HL-60 (cell line): Measurements from ENCODE around the gene STAT2.

ENCODE experiments used
- GABPA ChIP-seq: IDR thresholded peaks from 2 replicates; pipeline ENCODE4 v1.6.1; 2012; ENCODE audit warnings: low read depth
- POLR2AphosphoS5 ChIP-seq: IDR thresholded peaks from 2 replicates; pipeline ENCODE4 v1.6.1; 2012; ENCODE audit warnings: low read depth
- SPI1 ChIP-seq: IDR thresholded peaks from 2 replicates; pipeline ENCODE4 v1.6.1; 2012; ENCODE audit warnings: low read depth, mild to moderate bottlenecking, borderline replicate concordance
- TF ChIP-seq, protein P1 (sequence below): IDR thresholded peaks from one replicate; pipeline ENCODE4 v1.5.1; 2011; ENCODE audit warnings: low read length, control low read depth, inconsistent platforms; ENCODE audit not compliant: insufficient read depth
- TF ChIP-seq, protein P2 (sequence below): IDR thresholded peaks from 2 replicates; pipeline ENCODE4 v1.6.1; 2012; ENCODE audit warnings: low read depth; ENCODE audit not compliant: insufficient replicate concordance

DNA sequence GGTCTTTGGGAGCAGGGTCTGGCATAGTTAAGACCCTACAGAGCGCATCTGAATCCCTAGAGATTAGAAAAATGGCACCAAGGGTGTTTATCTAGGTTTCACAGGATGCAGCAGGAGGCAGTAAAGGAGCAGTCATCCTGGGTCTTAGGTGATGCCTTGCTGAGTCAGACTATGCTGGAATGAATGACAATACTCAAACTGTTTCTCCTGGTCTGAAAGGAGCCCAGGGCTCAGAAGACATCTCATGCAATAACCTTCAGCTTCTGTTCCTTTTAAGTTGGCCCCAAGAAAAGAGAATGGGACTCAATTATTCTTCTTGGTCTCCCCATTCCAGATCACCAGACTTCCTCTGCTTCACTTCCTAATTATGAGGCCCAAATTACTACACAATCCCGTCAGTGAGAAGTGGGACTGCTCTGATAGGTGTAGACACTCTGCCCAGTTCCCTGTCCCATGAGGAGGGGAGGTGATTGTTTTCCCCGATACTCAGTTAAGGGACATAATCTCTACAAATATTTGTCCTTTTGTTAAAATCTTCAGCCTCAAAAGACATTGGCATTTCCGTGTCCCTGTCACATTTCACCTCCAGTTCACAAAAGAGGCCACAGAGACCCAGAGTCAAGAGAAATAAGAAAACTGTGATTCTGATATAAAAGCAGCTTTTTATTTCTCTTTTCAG lies 17.5 kb upstream of the STAT2 start:
- TF ChIP-seq POLR2AphosphoS5 (no peak), SPI1 (peak; percentile 34; the same call in 1 of the 2 replicates), GABPA (no peak)
- TF ChIP-seq, protein P1, sequence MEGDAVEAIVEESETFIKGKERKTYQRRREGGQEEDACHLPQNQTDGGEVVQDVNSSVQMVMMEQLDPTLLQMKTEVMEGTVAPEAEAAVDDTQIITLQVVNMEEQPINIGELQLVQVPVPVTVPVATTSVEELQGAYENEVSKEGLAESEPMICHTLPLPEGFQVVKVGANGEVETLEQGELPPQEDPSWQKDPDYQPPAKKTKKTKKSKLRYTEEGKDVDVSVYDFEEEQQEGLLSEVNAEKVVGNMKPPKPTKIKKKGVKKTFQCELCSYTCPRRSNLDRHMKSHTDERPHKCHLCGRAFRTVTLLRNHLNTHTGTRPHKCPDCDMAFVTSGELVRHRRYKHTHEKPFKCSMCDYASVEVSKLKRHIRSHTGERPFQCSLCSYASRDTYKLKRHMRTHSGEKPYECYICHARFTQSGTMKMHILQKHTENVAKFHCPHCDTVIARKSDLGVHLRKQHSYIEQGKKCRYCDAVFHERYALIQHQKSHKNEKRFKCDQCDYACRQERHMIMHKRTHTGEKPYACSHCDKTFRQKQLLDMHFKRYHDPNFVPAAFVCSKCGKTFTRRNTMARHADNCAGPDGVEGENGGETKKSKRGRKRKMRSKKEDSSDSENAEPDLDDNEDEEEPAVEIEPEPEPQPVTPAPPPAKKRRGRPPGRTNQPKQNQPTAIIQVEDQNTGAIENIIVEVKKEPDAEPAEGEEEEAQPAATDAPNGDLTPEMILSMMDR, result no peak
- TF ChIP-seq, protein P2, sequence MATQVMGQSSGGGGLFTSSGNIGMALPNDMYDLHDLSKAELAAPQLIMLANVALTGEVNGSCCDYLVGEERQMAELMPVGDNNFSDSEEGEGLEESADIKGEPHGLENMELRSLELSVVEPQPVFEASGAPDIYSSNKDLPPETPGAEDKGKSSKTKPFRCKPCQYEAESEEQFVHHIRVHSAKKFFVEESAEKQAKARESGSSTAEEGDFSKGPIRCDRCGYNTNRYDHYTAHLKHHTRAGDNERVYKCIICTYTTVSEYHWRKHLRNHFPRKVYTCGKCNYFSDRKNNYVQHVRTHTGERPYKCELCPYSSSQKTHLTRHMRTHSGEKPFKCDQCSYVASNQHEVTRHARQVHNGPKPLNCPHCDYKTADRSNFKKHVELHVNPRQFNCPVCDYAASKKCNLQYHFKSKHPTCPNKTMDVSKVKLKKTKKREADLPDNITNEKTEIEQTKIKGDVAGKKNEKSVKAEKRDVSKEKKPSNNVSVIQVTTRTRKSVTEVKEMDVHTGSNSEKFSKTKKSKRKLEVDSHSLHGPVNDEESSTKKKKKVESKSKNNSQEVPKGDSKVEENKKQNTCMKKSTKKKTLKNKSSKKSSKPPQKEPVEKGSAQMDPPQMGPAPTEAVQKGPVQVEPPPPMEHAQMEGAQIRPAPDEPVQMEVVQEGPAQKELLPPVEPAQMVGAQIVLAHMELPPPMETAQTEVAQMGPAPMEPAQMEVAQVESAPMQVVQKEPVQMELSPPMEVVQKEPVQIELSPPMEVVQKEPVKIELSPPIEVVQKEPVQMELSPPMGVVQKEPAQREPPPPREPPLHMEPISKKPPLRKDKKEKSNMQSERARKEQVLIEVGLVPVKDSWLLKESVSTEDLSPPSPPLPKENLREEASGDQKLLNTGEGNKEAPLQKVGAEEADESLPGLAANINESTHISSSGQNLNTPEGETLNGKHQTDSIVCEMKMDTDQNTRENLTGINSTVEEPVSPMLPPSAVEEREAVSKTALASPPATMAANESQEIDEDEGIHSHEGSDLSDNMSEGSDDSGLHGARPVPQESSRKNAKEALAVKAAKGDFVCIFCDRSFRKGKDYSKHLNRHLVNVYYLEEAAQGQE, result no peak
